ENCODE data around the gene RASA4B. TPM values are rescaled to one million over a fixed set of nuclear protein-coding genes. Genes with fewer than 3 reads are reported as not detected.
"Not testable (repeated sequence)": the region's sequence is repeated elsewhere in the genome, so short reads cannot be mapped to it uniquely, and the experiment has no call there.

Gene RASA4B
- total RNA-seq, 4 donors from 2014 or later: 5.0 to 9.1 (median 6.7) TPM

DNA sequence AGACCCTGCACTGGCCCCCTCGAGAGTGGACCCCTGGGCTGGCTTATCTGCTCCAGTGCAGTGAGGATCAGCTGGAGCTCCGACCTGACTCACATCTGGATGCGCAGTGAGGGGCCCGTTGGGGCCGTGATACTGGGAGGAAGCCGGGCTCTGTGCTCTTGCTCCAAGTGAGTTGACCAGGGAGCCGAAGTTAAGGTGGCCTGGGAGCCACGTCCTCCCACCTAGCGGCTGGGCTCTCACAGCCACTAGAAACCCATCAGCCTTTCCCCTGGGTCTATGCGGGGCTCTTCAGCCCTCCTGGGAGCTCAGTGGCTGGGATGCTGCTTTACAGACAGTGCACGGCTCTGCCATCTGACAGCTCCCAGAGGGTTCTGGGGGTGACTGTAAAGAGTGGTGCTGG, 62.0 kb downstream of the RASA4B start:
- DNase-seq (ENCODE audit: low spot score): no peak
- TF ChIP-seq, protein P1, sequence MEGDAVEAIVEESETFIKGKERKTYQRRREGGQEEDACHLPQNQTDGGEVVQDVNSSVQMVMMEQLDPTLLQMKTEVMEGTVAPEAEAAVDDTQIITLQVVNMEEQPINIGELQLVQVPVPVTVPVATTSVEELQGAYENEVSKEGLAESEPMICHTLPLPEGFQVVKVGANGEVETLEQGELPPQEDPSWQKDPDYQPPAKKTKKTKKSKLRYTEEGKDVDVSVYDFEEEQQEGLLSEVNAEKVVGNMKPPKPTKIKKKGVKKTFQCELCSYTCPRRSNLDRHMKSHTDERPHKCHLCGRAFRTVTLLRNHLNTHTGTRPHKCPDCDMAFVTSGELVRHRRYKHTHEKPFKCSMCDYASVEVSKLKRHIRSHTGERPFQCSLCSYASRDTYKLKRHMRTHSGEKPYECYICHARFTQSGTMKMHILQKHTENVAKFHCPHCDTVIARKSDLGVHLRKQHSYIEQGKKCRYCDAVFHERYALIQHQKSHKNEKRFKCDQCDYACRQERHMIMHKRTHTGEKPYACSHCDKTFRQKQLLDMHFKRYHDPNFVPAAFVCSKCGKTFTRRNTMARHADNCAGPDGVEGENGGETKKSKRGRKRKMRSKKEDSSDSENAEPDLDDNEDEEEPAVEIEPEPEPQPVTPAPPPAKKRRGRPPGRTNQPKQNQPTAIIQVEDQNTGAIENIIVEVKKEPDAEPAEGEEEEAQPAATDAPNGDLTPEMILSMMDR (IDR thresholded peaks at IDR 0.05): no peak
- ATAC-seq (ENCODE audit: low FRiP score): no peak

DNA sequence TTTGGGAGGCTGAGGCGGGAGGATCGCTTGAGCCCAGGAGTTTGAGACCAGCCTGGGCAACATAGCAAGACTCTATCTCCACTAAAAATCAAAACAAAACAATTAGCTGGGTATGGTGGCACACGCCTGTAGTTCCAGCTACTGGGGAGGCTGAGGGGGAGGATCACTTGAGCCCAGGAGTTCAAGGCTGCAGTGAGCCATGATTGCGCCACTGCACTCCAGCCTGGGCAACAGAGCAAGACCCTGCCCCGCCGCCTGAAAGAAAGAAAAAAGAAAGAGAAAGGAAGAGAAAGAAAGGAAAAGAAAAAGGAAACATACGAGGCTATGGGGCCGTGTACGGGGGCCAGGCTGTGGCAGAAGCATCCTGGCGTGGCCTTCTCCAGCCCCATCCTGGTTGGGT, 62.6 kb downstream of the RASA4B start:
- not testable (repeated sequence) for DNase-seq (ENCODE audit: low spot score); ATAC-seq (ENCODE audit: low FRiP score)

DNA sequence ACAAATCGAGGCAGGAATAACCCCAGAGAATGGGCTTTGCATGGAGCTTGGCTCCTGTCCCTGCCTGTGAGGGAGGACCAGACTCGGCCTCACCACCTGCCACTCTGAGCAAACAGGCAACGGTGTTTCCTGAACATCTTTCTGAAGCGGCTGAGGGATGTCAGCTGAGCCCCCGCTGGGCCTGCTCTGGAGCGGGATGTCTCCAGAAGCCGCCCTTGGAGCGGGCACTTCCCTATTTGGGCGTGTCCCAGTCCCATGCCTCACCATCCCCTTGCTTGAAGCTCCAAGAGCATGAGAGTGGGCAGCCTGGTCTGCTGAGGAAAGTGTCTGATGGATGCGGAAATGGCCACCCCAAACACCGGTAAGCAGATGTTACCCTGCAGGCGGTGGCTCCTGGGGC, 63.1 kb downstream of the RASA4B start:
- TF ChIP-seq, protein P1 (IDR thresholded peaks at IDR 0.05): no peak
- ATAC-seq (ENCODE audit: low FRiP score): no peak

DNA sequence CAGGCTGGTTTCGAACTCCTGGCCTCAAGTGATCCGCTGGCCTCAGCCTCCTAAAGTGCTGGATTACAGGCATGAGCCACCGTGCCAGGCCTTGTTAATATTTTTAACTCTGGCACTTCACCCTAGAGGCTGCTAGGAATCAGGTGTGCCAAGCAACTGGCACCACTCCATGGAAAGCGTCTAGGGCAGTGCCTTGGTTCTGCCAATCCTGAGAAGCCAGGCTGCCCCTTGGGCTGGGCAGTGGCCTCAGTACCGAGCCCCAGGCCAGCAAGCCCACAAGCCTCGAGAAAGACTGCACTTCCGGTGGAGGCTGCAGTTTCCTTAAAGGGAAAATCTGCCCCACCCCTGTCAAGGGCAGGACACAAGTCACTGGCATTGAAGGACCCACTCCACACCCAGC, 64.3 kb downstream of the RASA4B start:
- TF ChIP-seq, protein P1 (IDR thresholded peaks at IDR 0.05): no peak
- no peak for ATAC-seq (ENCODE audit: low FRiP score)
- no peak for DNase-seq (ENCODE audit: low spot score)

More for the DNA sequence above, 63.1 kb downstream of the RASA4B start:
- DNase-seq (ENCODE audit: low spot score): no peak

DNA sequence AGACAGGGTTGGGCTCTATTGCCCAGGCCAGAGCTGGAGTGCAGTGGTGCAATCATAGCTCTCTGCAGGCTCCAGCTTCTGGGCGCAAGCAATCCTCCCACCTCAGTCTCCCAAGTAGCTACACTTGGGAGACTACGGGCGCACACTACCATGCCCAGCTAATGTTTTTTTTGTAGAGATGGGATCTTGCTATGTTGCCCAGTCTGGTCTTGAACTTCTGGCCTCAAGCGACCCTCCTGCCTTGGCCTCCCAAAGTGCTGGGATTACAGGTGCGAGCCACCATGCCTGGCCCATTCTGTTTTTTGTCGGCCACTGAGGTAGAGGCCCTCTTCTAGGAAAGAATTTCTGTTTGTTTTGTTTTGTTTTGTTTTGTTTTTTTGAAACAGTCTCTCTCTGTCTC, 65.1 kb downstream of the RASA4B start:
- DNase-seq (ENCODE audit: low spot score): no peak
- ATAC-seq (ENCODE audit: low FRiP score): no peak
- TF ChIP-seq, protein P1 (IDR thresholded peaks at IDR 0.05): no peak

DNA sequence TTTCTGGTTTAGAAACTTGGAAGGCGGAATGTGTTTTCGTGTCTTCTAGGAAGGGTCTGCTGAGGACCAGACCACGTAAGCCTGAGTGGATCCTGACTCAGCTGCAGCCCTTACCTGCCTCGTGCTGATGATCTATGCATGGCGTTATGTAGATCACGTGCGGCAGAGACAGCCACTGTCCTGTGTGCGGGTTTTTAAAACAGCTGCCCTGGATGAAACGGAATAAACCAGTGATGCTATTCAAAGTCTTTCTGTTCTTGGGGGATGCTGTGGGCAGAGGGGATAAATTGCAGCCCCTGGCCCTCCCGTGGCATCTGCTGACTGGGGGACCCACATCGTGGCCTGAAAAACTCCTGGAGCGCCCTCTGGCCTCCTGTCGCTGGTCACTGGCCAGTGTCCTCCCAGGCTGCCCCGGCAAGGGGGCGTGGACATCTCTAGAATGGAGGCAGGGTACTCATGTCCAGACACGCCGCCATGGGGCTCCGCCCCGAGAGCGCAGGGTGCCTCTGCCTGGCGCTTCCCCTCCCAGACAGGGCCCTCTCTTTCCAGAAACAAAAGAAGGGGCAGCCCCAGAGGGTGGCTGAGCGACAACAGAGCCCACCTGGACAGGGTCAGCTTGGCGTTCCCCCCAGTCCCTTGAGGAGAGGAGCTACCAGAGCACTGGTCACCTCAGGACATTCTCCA, 66.1 kb downstream of the RASA4B start:
- TF ChIP-seq, protein P1 (IDR thresholded peaks at IDR 0.05): no peak
- no peak for ATAC-seq (ENCODE audit: low FRiP score)

DNA sequence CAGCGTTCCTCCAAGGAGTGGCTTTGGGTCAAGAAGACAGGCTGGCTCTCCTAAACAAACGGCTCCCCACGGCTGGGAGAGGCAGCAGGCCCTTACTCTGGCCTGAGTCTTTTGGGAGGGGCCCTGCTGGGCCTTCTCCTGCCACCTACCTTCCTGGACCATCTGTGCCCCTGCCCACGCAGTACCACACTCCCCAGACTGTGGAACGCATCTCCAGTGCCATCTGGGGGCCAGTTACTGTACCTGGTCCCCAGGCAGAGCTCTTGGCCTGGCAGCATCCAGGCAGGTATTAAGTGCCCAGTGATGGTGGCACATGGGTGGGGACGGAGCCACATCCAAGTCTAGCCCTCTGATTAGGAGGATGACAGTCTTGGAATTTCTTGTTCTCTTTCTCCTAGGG, 67.3 kb downstream of the RASA4B start:
- DNase-seq (ENCODE audit: low spot score): no peak
- no peak for ATAC-seq (ENCODE audit: low FRiP score)
- TF ChIP-seq, protein P1 (IDR thresholded peaks at IDR 0.05): no peak

More for the DNA sequence above, 66.1 kb downstream of the RASA4B start:
- DNase-seq (ENCODE audit: low spot score): no peak

Data from omental fat pad (tissue), 4 donors.